ENCODE results near the gene UNC93A.
"Not testable (repeated sequence)": the region's sequence is repeated elsewhere in the genome, so short reads cannot be mapped to it uniquely, and the experiment has no call there.

The UNC93A gene

GRCh38 chr6:167290786-167291622 is at the start of gene UNC93A:
Gene UNC93A (plus strand): TSS chr6:167291315. CDS start chr6:167291490, 175 bp downstream.
- no peak for DNase-seq (ENCODE audit: low read depth in 2 of 3, low spot score in 2 of 3)

- not testable (repeated sequence) for DNase-seq (ENCODE audit: low read depth in 2 of 3, low spot score in 2 of 3)
Observed at GRCh38 chr6:167241321-167242134, 49.6 kb upstream of the UNC93A start.

DNA sequence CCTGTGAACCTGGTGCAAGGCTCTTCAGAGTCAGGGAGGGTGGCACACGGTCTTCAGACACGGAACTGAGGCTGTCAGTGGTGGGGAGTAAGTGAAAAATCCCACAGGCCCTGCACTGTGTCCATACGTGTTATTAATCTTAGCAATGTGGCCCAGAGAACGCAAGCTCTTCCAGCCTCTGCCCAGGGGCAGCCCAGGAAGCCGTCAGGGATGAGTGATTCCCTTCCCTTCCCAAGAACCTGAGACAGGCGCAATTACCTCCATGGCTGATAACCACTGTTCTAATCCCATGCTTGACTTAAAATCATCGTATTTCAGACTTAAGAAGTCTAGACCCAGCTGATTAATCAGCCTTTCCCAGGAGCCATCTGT is 49.0 kb upstream of the UNC93A start:
- DNase-seq (ENCODE audit: low read depth in 2 of 3, low spot score in 2 of 3): not testable (repeated sequence)

- DNase-seq (ENCODE audit: low read depth in 2 of 3, low spot score in 2 of 3): not testable (repeated sequence)
Observed at GRCh38 chr6:167242511-167243051, 48.5 kb upstream of the UNC93A start.

- DNase-seq (ENCODE audit: low read depth in 2 of 3, low spot score in 2 of 3): no peak
Observed at GRCh38 chr6:167244064-167244960, 46.8 kb upstream of the UNC93A start.

DNA sequence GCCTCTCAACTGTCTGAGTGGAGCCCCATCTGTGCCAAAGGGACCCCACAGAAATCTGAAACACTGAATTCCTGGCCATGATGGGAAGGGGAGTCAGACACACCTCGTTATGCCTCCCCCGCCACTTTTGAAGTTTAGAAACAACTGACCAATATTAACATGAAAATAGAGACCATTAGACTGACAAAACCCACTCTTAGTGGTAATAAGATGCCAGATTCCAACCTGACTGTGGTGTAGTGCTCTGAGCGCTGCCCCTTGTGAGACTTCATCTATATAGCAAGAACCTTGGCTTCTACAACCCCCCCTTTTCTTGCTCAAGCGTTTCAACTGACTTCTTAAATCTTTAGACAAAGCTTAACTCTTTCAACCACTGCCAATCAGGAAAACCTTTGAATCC is 46.1 kb upstream of the UNC93A start:
- DNase-seq (ENCODE audit: low read depth in 2 of 3, low spot score in 2 of 3): no peak

- no peak for DNase-seq (ENCODE audit: low read depth in 2 of 3, low spot score in 2 of 3)
Observed at GRCh38 chr6:167245591-167245990, 45.5 kb upstream of the UNC93A start.

DNA sequence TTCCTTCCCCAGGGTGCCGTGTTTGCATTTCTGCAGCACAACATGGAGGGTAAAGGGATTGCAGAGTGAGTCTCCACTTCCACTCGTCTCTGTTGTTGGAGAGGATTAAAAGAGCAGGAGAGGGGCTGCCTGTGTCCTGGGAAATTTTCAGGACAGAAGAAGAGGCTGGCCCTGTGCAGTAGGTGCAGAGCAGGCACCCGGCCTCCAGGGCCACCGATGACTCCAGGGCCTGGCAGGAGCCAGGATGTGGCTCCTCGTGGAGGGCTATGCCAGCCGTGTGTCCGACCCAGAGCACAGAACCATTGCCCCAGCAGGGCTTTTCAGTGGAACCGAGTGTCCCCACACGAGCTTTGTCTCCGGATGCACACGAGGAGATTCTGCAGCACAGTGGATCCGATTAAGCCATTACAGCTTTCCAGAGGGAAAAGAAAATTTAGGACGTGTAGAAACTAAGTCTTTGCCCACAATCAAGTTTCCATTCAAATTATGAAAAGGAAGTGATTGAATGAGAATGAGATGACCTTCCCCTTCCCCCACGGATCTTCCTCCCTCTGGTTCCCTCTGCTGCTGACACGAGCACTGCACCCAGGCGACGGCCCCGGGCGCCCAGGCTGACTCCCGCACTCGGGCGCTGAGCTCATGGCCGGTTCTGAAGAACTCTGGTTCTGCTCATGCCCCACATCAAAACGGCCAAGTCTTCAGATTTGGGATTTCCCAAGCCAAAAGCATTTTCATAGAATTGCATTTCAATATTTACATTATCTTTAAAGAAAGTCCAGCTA is 43.1 kb upstream of the UNC93A start:
- no peak for DNase-seq (ENCODE audit: low read depth in 2 of 3, low spot score in 2 of 3)

- DNase-seq (ENCODE audit: low read depth in 2 of 3, low spot score in 2 of 3): not testable (repeated sequence)
Observed at GRCh38 chr6:167248878-167249455, 42.1 kb upstream of the UNC93A start.

DNA sequence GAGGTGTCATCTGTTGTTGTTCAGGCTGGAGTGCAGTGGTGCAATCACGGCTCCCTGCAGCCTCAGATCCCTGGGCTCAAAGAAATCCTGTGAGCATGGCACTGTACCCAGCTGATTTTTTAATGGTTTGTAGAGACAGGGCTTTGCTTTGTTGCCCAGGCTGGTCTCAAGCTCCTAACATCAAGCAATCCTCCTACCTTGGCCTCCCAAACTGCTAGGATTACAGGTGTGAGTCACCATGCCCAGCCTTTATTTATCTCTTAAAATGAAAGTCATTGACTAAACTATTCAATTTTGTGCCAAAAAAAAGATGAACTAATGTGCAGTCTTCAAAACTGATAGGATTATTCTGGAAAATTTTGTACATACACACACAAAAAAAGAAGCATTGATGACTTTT is 38.8 kb upstream of the UNC93A start:
- DNase-seq (ENCODE audit: low read depth in 2 of 3, low spot score in 2 of 3): no peak

- no peak for DNase-seq (ENCODE audit: low read depth in 2 of 3, low spot score in 2 of 3)
Observed at GRCh38 chr6:167255918-167256553, 35.1 kb upstream of the UNC93A start.

GRCh38 chr6:167258646-167259045 is 32.5 kb upstream of the UNC93A start:
- no peak for DNase-seq (ENCODE audit: low read depth in 2 of 3, low spot score in 2 of 3)

GRCh38 chr6:167266057-167266829 is 24.9 kb upstream of the UNC93A start:
- not testable (repeated sequence) for DNase-seq (ENCODE audit: low read depth in 2 of 3, low spot score in 2 of 3)

- DNase-seq (ENCODE audit: low read depth in 2 of 3, low spot score in 2 of 3): no peak
Observed at GRCh38 chr6:167266830-167267555, 24.1 kb upstream of the UNC93A start.

- not testable (repeated sequence) for DNase-seq (ENCODE audit: low read depth in 2 of 3, low spot score in 2 of 3)
Observed at GRCh38 chr6:167267556-167267898, 23.6 kb upstream of the UNC93A start.

GRCh38 chr6:167267921-167268401 is 23.2 kb upstream of the UNC93A start:
- no peak for DNase-seq (ENCODE audit: low read depth in 2 of 3, low spot score in 2 of 3)

DNA sequence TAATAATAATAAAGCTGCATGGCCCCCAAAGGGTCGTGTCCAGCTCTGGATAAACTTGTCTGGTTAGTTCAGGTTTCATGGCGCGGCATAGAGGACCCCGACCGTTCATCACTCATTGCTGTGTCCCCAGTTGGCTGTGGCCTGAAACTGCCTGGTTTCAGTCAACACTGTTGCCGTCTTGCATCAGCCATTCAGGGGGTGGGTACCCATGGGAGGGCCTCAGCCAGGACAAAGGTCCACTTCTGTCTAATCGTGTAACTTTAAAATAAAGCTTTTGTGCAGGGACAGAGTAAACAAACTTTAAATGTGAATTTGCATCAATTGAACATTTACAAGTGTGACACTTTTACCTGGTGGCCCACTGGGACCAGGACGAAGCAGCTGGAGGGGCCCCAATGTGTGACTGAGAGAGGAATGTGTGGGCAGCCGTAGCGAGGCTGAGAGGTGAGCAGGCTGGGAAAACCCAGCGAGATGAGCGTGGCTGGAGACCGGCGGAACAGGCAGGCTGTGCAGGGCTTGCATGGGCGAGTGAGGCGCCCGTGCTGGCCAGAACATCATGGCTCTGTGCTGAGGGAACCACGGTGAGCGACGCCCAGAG is 22.3 kb upstream of the UNC93A start:
- no peak for DNase-seq (ENCODE audit: low read depth in 2 of 3, low spot score in 2 of 3)
